HepG2 (cell line): ENCODE results near the gene UCK2. TPM values are rescaled to one million over a fixed set of nuclear protein-coding genes. Genes with fewer than 3 reads are reported as not detected.

ENCODE experiments used
- ATAC-seq: fragments of 200-7000 bp; cut with Tn5 transposase; 3 replicates; pipeline ENCODE4 v1.9.1; 2020; ENCODE audit warnings: mild to moderate bottlenecking, moderate library complexity
- BruUV-seq: library from RNA; stranded (reverse); fragments of 400-500 nt; replicated peaks from 2 replicates; lab custom pipeline; 2021; lab: Mats Ljungman, UMichigan
- CTCF ChIA-PET: fragments of 300-600 bp; formaldehyde crosslinking; extraction: SDS; loops from one replicate; lab custom pipeline; 2021; ENCODE audit warnings: low total read pairs, inconsistent platforms, low intra/inter-chr PET ratio; lab: Yijun Ruan, JAX
- POLR2A ChIA-PET: fragments of 350-600 bp; sonication (Branson Sonifier 250); formaldehyde crosslinking; loops from one replicate; lab custom pipeline; 2020; ENCODE audit warnings: antibody characterized with exemption, inconsistent platforms; lab: Yijun Ruan, JAX
- DNase-seq: peaks from one replicate; pipeline ENCODE4 v3.0.0-alpha.2; 2015; ENCODE audit warnings: low spot score
- FAIRE-seq: peaks from 3 replicates; lab custom pipeline; 2011; peaks lifted over from hg19 to GRCh38; lab: Jason Lieb, UNC
- H2AFZ ChIP-seq: one replicate; pipeline ENCODE4 v1.6.1; 2011; ENCODE audit warnings: low read length, inconsistent platforms
- H3K27ac ChIP-seq: fragments of 300-600 bp; 3 replicates; pipeline ENCODE4 v1.8.0; 2011; ENCODE audit warnings: mixed run types, mild to moderate bottlenecking, mixed read lengths, low read length, inconsistent platforms; ENCODE audit not compliant: insufficient read depth; ENCODE audit errors: extremely low read length
- H3K27me3 ChIP-seq, 2 experiments: fragments of 200-600 bp in 1 of 2; 2 replicates in 1 of 2; 3 replicates in 1 of 2; pipeline versions ENCODE4 v1.6.0 to v1.8.0; 2011; ENCODE audit warnings: low read length in 2 of 2, mild to moderate bottlenecking in 2 of 2, moderate library complexity in 2 of 2, inconsistent platforms in 1 of 2; ENCODE audit not compliant: insufficient read depth in 2 of 2, control insufficient read depth in 1 of 2
- H3K36me3 ChIP-seq, 2 experiments: fragments of 200-600 bp in 1 of 2; replicated peaks in 1 of 2; 2 replicates in 1 of 2; 3 replicates in 1 of 2; pipeline versions ENCODE4 v1.5.1 to v1.8.0; 2011; ENCODE audit warnings: low read length in 2 of 2, inconsistent platforms in 1 of 2; ENCODE audit not compliant: insufficient read depth in 2 of 2, control insufficient read depth in 1 of 2
- H3K4me1 ChIP-seq: 2 replicates; pipeline ENCODE4 v1.5.1; 2012; ENCODE audit warnings: low read length, inconsistent platforms; ENCODE audit not compliant: insufficient read depth
- H3K4me2 ChIP-seq: 2 replicates; pipeline ENCODE4 v1.6.0; 2011; ENCODE audit warnings: low read depth, low read length, inconsistent platforms
- H3K4me3 ChIP-seq, 3 experiments: fragments of 200-600 bp in 1 of 3; sonication (generic), shearing (Covaris generic) in 1 of 3; replicated peaks in 1 of 3; 2 replicates each; pipeline ENCODE4 v1.5.1; 2011 to 2016; ENCODE audit warnings: low read length in 3 of 3, inconsistent platforms in 2 of 3, low read depth in 2 of 3, mild to moderate bottlenecking in 2 of 3, control low read depth in 1 of 3, mixed read lengths in 1 of 3; ENCODE audit not compliant: insufficient read depth in 1 of 3
- H3K79me2 ChIP-seq: one replicate; pipeline ENCODE4 v1.6.1; 2011; ENCODE audit warnings: low read length, inconsistent platforms; ENCODE audit not compliant: insufficient read depth
- H3K9ac ChIP-seq: 2 replicates; pipeline ENCODE4 v1.6.0; 2011; ENCODE audit warnings: mild to moderate bottlenecking, low read depth, low read length, inconsistent platforms; ENCODE audit not compliant: insufficient read depth
- H3K9me3 ChIP-seq: 2 replicates; pipeline ENCODE4 v1.5.1; 2012; ENCODE audit warnings: mild to moderate bottlenecking, low read length
- H4K20me1 ChIP-seq: 2 replicates; pipeline ENCODE4 v1.6.0; 2011; ENCODE audit warnings: inconsistent platforms, mild to moderate bottlenecking, low read length, moderate library complexity; ENCODE audit not compliant: insufficient read depth
- ATF7 ChIP-seq, 2 experiments: fragments of 450-650 bp in 1 of 2; sonication (generic) in 1 of 2; formaldehyde crosslinking in 1 of 2; IDR thresholded peaks; 2 replicates each; pipeline versions ENCODE4 v1.4.0 to v1.6.1; 2016 to 2020; ENCODE audit warnings: antibody characterized with exemption in 1 of 2, mild to moderate bottlenecking in 1 of 2, missing genetic modification reagents in 1 of 2
- EP300 ChIP-seq, 3 experiments: sonication (generic) in 1 of 3; formaldehyde crosslinking in 1 of 3; IDR thresholded peaks; 2 replicates each; pipeline versions ENCODE4 v1.5.1 to v1.6.1; 2011 to 2020; ENCODE audit warnings: low read depth in 2 of 3, low read length in 2 of 3, borderline replicate concordance in 1 of 3, improper control_type of control experiment in 1 of 3, mild to moderate bottlenecking in 1 of 3, missing genetic modification reagents in 1 of 3, moderate library complexity in 1 of 3
- HNRNPUL1 ChIP-seq: fragments of 200-400 bp; formaldehyde crosslinking; IDR thresholded peaks from 2 replicates; pipeline ENCODE4 v1.6.1; 2017; ENCODE audit warnings: low read depth, mild to moderate bottlenecking, low read length, moderate library complexity
- MED13 ChIP-seq: sonication (generic); formaldehyde crosslinking; IDR thresholded peaks from 2 replicates; pipeline ENCODE4 v1.5.0; 2020; ENCODE audit warnings: missing genetic modification reagents
- PRMT3 ChIP-seq: sonication (generic); formaldehyde crosslinking; IDR thresholded peaks from 2 replicates; pipeline ENCODE4 v1.8.1; 2022; ENCODE audit warnings: low read depth, mild to moderate bottlenecking, moderate library complexity, missing genetic modification reagents, borderline replicate concordance
- RBAK ChIP-seq: sonication (generic); formaldehyde crosslinking; IDR thresholded peaks from 2 replicates; pipeline ENCODE4 v1.5.1; 2020; ENCODE audit warnings: mild to moderate bottlenecking, missing genetic modification reagents
- RFX5 ChIP-seq: IDR thresholded peaks from 2 replicates; pipeline ENCODE4 v1.6.1; 2011; ENCODE audit warnings: low read depth, low read length, improper control_type of control experiment
- RNF2 ChIP-seq: fragments of 450-650 bp; conservative IDR thresholded peaks from 2 replicates; pipeline ENCODE4 v1.6.1; 2016; ENCODE audit warnings: low read depth
- RXRB ChIP-seq: IDR thresholded peaks from 2 replicates; pipeline ENCODE4 v1.6.1; 2016; ENCODE audit warnings: borderline replicate concordance, missing genetic modification reagents, missing compliant biosample characterization
- SCMH1 ChIP-seq: sonication (generic); formaldehyde crosslinking; IDR thresholded peaks from 2 replicates; pipeline ENCODE4 v1.9.0; 2021; ENCODE audit warnings: missing genetic modification reagents, mild to moderate bottlenecking, borderline replicate concordance
- WGBS: methylation state at CpG from one replicate; pipeline ENCODE4 v1.1.6; 2017; ENCODE audit warnings: low lambda C conversion rate; 5-methylcytosine and 5-hydroxymethylcytosine counted together
- in situ Hi-C: cut with HindIII; loops from 2 replicates; pipeline ENCODE4 v1.10.0; 2017; ENCODE audit warnings: low pct_unique_long_range_greater_than_20kb; ENCODE audit not compliant: extremely low pct_ligation_motif_present
- intact Hi-C: fragments of 100-400 bp; cut with micrococcal nuclease; formaldehyde crosslinking; loops from one replicate; pipeline ENCODE4 v1.10.0; 2022; ENCODE audit not compliant: unreplicated experiment
- polyA plus RNA-seq, 8 experiments: library from polyadenylated mRNA; depleted of rRNA in 3 of 8; stranded (reverse) in 7 of 8; unstranded in 1 of 8; fragments of >200 nt; fragmentation: Illumina TruSeq in 4 of 8; extraction: Trizol in 4 of 8; gene quantifications; 2 replicates each; pipeline versions ENCODE4 v1.2.1 to v1.2.3, GENCODE V29; 2011 to 2016; ENCODE audit warnings: low read depth in 4 of 8, missing spikeins in 1 of 8, mixed read lengths in 1 of 8; ENCODE audit not compliant: insufficient read depth in 1 of 8
- total RNA-seq, 5 experiments: library from RNA; depleted of rRNA; stranded (reverse); fragments of >200 nt; fragmentation: Illumina TruSeq; extraction: Trizol; gene quantifications; 2 replicates each; pipeline ENCODE4 v1.2.3, GENCODE V29; 2016; ENCODE audit warnings: low read depth in 1 of 5
- TF ChIP-seq, protein P1 (sequence below): sonication (generic); formaldehyde crosslinking; IDR thresholded peaks from 2 replicates; pipeline ENCODE4 v1.5.0; 2020; ENCODE audit warnings: missing genetic modification reagents, mild to moderate bottlenecking, borderline replicate concordance
- TF ChIP-seq, protein P2 (sequence below): sonication (generic); formaldehyde crosslinking; IDR thresholded peaks from 2 replicates; pipeline ENCODE4 v1.8.1; 2023; ENCODE audit warnings: mild to moderate bottlenecking, inconsistent platforms, moderate library complexity, missing genetic modification reagents, borderline replicate concordance
- TF ChIP-seq, protein P3 (sequence below): sonication (generic); formaldehyde crosslinking; IDR thresholded peaks from 2 replicates; pipeline ENCODE4 v1.9.0; 2022; ENCODE audit warnings: missing genetic modification reagents, mild to moderate bottlenecking, borderline replicate concordance
- TF ChIP-seq, protein P4 (sequence below): sonication (generic); formaldehyde crosslinking; IDR thresholded peaks from 2 replicates; pipeline ENCODE4 v1.4.0; 2020; ENCODE audit warnings: mild to moderate bottlenecking, missing genetic modification reagents, borderline replicate concordance

UCK2 gene
- total and polyA plus RNA-seq, 2 of the 13 experiments (the other 11 are each of a cell fraction or from before 2014, with no cell fraction given) = 64.3 to 78.0 TPM

DNA sequence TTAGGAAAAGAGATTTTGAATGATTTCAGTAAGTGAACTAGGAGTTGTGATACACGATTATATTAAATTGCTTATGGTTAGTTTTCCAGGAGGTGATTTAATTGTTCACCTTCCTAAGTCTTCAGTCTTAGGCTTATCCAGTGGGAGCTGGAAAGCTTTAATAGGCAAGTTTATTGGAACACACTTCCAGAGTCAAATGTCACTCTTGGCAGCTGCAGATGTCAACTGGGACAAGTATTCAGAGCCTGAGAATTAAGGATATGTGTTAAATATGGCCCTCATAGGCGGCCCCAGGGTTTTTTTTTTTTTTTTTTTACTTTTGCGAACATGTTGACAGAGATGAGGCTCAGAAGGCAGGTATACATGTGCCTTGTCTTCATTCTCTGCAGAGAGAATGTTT lies 29.2 kb downstream of the UCK2 start:
- POLR2A ChIA-PET = interaction anchor here (3.4 kb wide), 1 partner anchor 28 kb away, joined by 12 read pairs; no protein-coding TSS in a partner anchor
- Histone ChIP-seq H3K9me3 (no peaks in the 10 kb centered on the region), H3K79me2 (peaks cover 92% of the 10 kb centered on the region), H3K36me3 (no peaks in the 10 kb centered on the region), H3K4me2 (no peak overlapping the region), H3K4me3 (no peak overlapping the region), H3K9ac (no peak overlapping the region), H3K27ac (peak overlapping the region; percentile 55), H2AFZ (no peak overlapping the region), H3K27me3 (no peaks in the 10 kb centered on the region), H3K4me1 (peaks cover 73% of the 10 kb centered on the region), H4K20me1 (peaks cover 65% of the 10 kb centered on the region)
- CTCF ChIA-PET = no interaction called here
- ATAC-seq (no peak), FAIRE-seq (no peak), DNase-seq (no peak)
- no TSS peak for BruUV-seq
- in situ Hi-C loops = no loop called here
- TF ChIP-seq PRMT3 (CRISPR knock-in tag) = no peak
- no peak for TF ChIP-seq RBAK (CRISPR knock-in tag)
- no peak for TF ChIP-seq HNRNPUL1
- TF ChIP-seq RXRB (CRISPR knock-in tag) = no peak
- TF ChIP-seq RNF2 = no peak
- TF ChIP-seq, protein P1, sequence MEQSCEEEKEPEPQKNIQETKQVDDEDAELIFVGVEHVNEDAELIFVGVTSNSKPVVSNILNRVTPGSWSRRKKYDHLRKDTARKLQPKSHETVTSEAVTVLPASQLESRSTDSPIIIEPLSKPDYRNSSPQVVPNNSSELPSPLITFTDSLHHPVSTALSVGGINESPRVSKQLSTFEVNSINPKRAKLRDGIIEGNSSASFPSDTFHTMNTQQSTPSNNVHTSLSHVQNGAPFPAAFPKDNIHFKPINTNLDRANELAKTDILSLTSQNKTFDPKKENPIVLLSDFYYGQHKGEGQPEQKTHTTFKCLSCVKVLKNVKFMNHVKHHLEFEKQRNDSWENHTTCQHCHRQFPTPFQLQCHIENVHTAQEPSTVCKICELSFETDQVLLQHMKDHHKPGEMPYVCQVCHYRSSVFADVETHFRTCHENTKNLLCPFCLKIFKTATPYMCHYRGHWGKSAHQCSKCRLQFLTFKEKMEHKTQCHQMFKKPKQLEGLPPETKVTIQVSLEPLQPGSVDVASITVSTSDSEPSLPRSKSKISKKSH = no peak
- TF ChIP-seq SCMH1 = no peak
- TF ChIP-seq, protein P2, sequence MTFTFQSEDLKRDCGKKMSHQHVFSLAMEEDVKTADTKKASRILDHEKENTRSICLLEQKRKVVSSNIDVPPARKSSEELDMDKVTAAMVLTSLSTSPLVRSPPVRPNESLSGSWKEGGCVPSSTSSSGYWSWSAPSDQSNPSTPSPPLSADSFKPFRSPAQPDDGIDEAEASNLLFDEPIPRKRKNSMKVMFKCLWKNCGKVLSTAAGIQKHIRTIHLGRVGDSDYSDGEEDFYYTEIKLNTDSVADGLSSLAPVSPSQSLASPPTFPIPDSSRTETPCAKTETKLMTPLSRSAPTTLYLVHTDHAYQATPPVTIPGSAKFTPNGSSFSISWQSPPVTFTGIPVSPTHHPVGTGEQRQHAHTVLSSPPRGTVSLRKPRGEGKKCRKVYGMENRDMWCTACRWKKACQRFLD (CRISPR knock-in tag) = no peak
- no peak for TF ChIP-seq RFX5
- TF ChIP-seq MED13 (CRISPR knock-in tag) = no peak
- no peak for TF ChIP-seq EP300 (IDR thresholded peaks at IDR 0.05; ENCODE audit: low read depth in 2 of 2, low read length in 2 of 2)
- TF ChIP-seq EP300 (CRISPR knock-in tag; IDR thresholded peaks at IDR 0.05; ENCODE audit: borderline replicate concordance) = no peak
- TF ChIP-seq, protein P3, sequence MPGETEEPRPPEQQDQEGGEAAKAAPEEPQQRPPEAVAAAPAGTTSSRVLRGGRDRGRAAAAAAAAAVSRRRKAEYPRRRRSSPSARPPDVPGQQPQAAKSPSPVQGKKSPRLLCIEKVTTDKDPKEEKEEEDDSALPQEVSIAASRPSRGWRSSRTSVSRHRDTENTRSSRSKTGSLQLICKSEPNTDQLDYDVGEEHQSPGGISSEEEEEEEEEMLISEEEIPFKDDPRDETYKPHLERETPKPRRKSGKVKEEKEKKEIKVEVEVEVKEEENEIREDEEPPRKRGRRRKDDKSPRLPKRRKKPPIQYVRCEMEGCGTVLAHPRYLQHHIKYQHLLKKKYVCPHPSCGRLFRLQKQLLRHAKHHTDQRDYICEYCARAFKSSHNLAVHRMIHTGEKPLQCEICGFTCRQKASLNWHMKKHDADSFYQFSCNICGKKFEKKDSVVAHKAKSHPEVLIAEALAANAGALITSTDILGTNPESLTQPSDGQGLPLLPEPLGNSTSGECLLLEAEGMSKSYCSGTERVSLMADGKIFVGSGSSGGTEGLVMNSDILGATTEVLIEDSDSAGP (CRISPR knock-in tag) = no peak
- no peak for TF ChIP-seq ATF7 (IDR thresholded peaks at IDR 0.05)
- no peak for TF ChIP-seq ATF7 (CRISPR knock-in tag; IDR thresholded peaks at IDR 0.05)
- TF ChIP-seq, protein P4, sequence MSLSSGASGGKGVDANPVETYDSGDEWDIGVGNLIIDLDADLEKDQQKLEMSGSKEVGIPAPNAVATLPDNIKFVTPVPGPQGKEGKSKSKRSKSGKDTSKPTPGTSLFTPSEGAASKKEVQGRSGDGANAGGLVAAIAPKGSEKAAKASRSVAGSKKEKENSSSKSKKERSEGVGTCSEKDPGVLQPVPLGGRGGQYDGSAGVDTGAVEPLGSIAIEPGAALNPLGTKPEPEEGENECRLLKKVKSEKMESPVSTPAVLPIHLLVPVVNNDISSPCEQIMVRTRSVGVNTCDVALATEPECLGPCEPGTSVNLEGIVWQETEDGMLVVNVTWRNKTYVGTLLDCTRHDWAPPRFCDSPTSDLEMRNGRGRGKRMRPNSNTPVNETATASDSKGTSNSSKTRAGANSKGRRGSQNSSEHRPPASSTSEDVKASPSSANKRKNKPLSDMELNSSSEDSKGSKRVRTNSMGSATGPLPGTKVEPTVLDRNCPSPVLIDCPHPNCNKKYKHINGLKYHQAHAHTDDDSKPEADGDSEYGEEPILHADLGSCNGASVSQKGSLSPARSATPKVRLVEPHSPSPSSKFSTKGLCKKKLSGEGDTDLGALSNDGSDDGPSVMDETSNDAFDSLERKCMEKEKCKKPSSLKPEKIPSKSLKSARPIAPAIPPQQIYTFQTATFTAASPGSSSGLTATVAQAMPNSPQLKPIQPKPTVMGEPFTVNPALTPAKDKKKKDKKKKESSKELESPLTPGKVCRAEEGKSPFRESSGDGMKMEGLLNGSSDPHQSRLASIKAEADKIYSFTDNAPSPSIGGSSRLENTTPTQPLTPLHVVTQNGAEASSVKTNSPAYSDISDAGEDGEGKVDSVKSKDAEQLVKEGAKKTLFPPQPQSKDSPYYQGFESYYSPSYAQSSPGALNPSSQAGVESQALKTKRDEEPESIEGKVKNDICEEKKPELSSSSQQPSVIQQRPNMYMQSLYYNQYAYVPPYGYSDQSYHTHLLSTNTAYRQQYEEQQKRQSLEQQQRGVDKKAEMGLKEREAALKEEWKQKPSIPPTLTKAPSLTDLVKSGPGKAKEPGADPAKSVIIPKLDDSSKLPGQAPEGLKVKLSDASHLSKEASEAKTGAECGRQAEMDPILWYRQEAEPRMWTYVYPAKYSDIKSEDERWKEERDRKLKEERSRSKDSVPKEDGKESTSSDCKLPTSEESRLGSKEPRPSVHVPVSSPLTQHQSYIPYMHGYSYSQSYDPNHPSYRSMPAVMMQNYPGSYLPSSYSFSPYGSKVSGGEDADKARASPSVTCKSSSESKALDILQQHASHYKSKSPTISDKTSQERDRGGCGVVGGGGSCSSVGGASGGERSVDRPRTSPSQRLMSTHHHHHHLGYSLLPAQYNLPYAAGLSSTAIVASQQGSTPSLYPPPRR (CRISPR knock-in tag) = no peak
- intact Hi-C loops = no loop called here
- WGBS = 63% methylated on average over 3 of the region's 3 CpGs
